Measurements from ENCODE around the gene MAPRE2. TPM values are rescaled to one million over a fixed set of nuclear protein-coding genes. Genes with fewer than 3 reads are reported as not detected.

The MAPRE2 gene
- total and polyA plus RNA-seq, 9 donors: 16.2 to 59.9 (median 27.8) TPM

GRCh38 chr18:35112696-35113095, 71.5 kb downstream of the MAPRE2 start:
- no peaks in the 10 kb centered on the region for H3K9me3 ChIP-seq
- intact Hi-C loops (cut with DNase I): no loop called here
- H3K27ac ChIP-seq: no peak overlapping the region
- H3K4me1 ChIP-seq (ENCODE audit: insufficient read depth): peaks cover 7% of the 10 kb centered on the region
- DNase-seq: no peak
- no peaks in the 10 kb centered on the region for H3K36me3 ChIP-seq
- TF ChIP-seq CTCF (IDR thresholded peaks at IDR 0.05) (no peak), POLR2A (IDR thresholded peaks at IDR 0.05) (no peak), EP300 (IDR thresholded peaks at IDR 0.05) (no peak)
- H3K4me3 ChIP-seq: no peak overlapping the region
- no peaks in the 10 kb centered on the region for H3K27me3 ChIP-seq

GRCh38 chr18:35114305-35114704, 73.1 kb downstream of the MAPRE2 start:
- intact Hi-C loops (cut with DNase I): no loop called here
- no peak overlapping the region for H3K27ac ChIP-seq
- H3K4me3 ChIP-seq: no peak overlapping the region
- no peak for TF ChIP-seq CTCF (IDR thresholded peaks at IDR 0.05)
- no peak for TF ChIP-seq POLR2A (IDR thresholded peaks at IDR 0.05)
- no peak for TF ChIP-seq EP300 (IDR thresholded peaks at IDR 0.05)
- no peaks in the 10 kb centered on the region for H3K36me3 ChIP-seq
- H3K4me1 ChIP-seq (ENCODE audit: insufficient read depth): peaks cover 11% of the 10 kb centered on the region
- no peaks in the 10 kb centered on the region for H3K27me3 ChIP-seq
- no peak for DNase-seq
- no peaks in the 10 kb centered on the region for H3K9me3 ChIP-seq
- 95 to 98% (median 96%) methylated on average over 3 of the region's 3 CpGs for WGBS, 3 donors

- Histone ChIP-seq H3K27ac (no peak overlapping the region), H3K4me3 (no peak overlapping the region), H3K36me3 (no peaks in the 10 kb centered on the region), H3K4me1 (ENCODE audit: insufficient read depth) (peaks cover 11% of the 10 kb centered on the region), H3K9me3 (no peaks in the 10 kb centered on the region), H3K27me3 (no peaks in the 10 kb centered on the region)
- no peak for TF ChIP-seq CTCF (IDR thresholded peaks at IDR 0.05)
- no peak for TF ChIP-seq POLR2A (IDR thresholded peaks at IDR 0.05)
- no peak for TF ChIP-seq EP300 (IDR thresholded peaks at IDR 0.05)
- WGBS, 3 donors: 92 to 97% (median 97%) methylated on average over 9 of the region's 9 CpGs
- DNase-seq: no peak
- intact Hi-C loops (cut with DNase I): no loop called here
Observed at GRCh38 chr18:35116784-35117318, 75.6 kb downstream of the MAPRE2 start.

- H3K27ac ChIP-seq: peak overlapping the region in 1 of 2 donors; percentile 51
- intact Hi-C loops (cut with DNase I): no loop called here
Observed at GRCh38 chr18:35117372-35117771, 76.2 kb downstream of the MAPRE2 start.

More at GRCh38 chr18:35117372-35117771, 76.2 kb downstream of the MAPRE2 start:
- H3K4me3 ChIP-seq: no peak overlapping the region
- H3K4me1 ChIP-seq (ENCODE audit: insufficient read depth): peaks cover 11% of the 10 kb centered on the region
- WGBS, 3 donors: 90 to 95% (median 93%) methylated on average over 6 of the region's 6 CpGs
- no peaks in the 10 kb centered on the region for H3K27me3 ChIP-seq
- DNase-seq: no peak
- H3K9me3 ChIP-seq: no peaks in the 10 kb centered on the region
- no peaks in the 10 kb centered on the region for H3K36me3 ChIP-seq
- TF ChIP-seq CTCF (IDR thresholded peaks at IDR 0.05) (no peak), POLR2A (IDR thresholded peaks at IDR 0.05) (no peak), EP300 (IDR thresholded peaks at IDR 0.05) (no peak)
